NT2/D1 (cell line): ENCODE measurements around the gene KCNK3.
"Not testable (repeated sequence)": the region's sequence is repeated elsewhere in the genome, so short reads cannot be mapped to it uniquely, and the experiment has no call there.

Source experiments
- DNase-seq: peaks from one replicate; pipeline ENCODE4 v3.0.0-alpha.2; 2011; ENCODE audit warnings: low read depth, low spot score
- H3K27me3 ChIP-seq: 2 replicates; pipeline ENCODE4 v1.6.0; 2011; ENCODE audit warnings: mild to moderate bottlenecking; ENCODE audit not compliant: insufficient read length, insufficient read depth
- H3K36me3 ChIP-seq: 2 replicates; pipeline ENCODE4 v1.6.1; 2011; ENCODE audit warnings: mild to moderate bottlenecking, low read length, mixed read lengths; ENCODE audit not compliant: insufficient read depth, insufficient read length
- H3K4me1 ChIP-seq: 2 replicates; pipeline ENCODE4 v1.5.1; 2011; ENCODE audit not compliant: insufficient read depth, insufficient read length
- H3K4me3 ChIP-seq: 2 replicates; pipeline ENCODE4 v1.5.1; 2011; ENCODE audit warnings: low read depth; ENCODE audit not compliant: insufficient read length
- H3K9ac ChIP-seq: 2 replicates; pipeline ENCODE4 v1.6.0; 2011; ENCODE audit warnings: low read depth; ENCODE audit not compliant: insufficient read length
- H3K9me3 ChIP-seq: 2 replicates; pipeline ENCODE4 v1.5.1; 2011; ENCODE audit warnings: mild to moderate bottlenecking, low read length; ENCODE audit not compliant: insufficient read depth
- SUZ12 ChIP-seq: IDR thresholded peaks from 2 replicates; pipeline ENCODE4 v1.6.1; 2011; ENCODE audit not compliant: insufficient read length, insufficient read depth; ENCODE audit errors: extremely low read depth
- YY1 ChIP-seq: IDR thresholded peaks from 2 replicates; pipeline ENCODE4 v1.6.1; 2011; ENCODE audit not compliant: insufficient read length, insufficient read depth
- ZNF274 ChIP-seq: IDR thresholded peaks from 2 replicates; pipeline ENCODE4 v1.6.1; 2011; ENCODE audit warnings: mild to moderate bottlenecking, low read depth, low read length

The KCNK3 gene

DNA sequence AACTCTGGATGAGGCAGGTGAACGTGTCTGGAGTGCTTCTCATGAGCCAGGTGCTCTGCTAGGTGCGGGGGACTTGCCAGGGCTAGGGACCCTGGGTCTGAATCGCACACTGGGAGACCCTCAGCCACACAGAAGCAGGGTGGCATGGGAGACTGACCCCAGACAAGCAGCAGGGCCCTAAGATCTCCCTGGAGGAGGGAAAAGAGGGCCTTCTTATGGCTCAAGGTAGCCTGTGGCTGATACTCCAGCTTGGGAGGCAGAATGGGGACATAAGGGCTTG lies 38.5 kb upstream of the KCNK3 start:
- no peak for TF ChIP-seq SUZ12
- no peak for TF ChIP-seq ZNF274
- no peak for TF ChIP-seq YY1
- Histone ChIP-seq H3K9me3 (peaks cover 14% of the 10 kb centered on the region), H3K4me3 (no peak overlapping the region), H3K27me3 (no peaks in the 10 kb centered on the region), H3K36me3 (no peaks in the 10 kb centered on the region), H3K9ac (peak overlapping the region; percentile 24), H3K4me1 (peaks cover 16% of the 10 kb centered on the region)
- DNase-seq = no peak

GRCh38 chr2:26655120-26655519 lies 37.4 kb upstream of the KCNK3 start:
- H3K36me3 ChIP-seq, H3K4me3 ChIP-seq, DNase-seq, H3K9ac ChIP-seq, H3K27me3 ChIP-seq: not testable (repeated sequence)
- H3K4me1 ChIP-seq = peaks cover 16% of the 10 kb centered on the region
- peaks cover 22% of the 10 kb centered on the region for H3K9me3 ChIP-seq

- Histone ChIP-seq H3K4me1 (peaks cover 16% of the 10 kb centered on the region), H3K9ac (no peak overlapping the region), H3K36me3 (no peaks in the 10 kb centered on the region), H3K27me3 (no peaks in the 10 kb centered on the region), H3K4me3 (no peak overlapping the region), H3K9me3 (peaks cover 22% of the 10 kb centered on the region)
- peak; percentile 85 for DNase-seq
- TF ChIP-seq SUZ12 (no peak), ZNF274 (no peak), YY1 (no peak)
Measured at GRCh38 chr2:26655611-26656195, 36.8 kb upstream of the KCNK3 start.

DNA sequence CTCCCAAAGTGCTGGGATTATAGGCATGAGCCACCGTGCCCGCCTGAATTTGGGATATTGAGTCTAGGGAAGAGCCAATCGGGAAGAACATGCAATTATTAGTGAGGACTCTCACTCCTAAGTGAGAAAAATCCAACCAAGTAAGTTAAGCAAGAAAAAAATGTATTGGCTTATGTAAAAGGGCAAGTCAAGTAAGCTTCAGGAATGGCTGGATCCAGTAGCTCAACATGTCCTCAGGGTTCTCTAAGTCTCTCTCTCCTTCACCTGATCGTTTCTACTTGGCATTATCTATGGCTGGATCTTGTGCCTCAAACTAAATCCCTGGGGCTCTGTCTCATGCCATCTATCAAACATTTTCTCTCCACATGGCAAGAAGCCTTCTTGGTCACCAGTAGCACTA lies 35.3 kb upstream of the KCNK3 start:
- H3K9me3 ChIP-seq = peaks cover 26% of the 10 kb centered on the region
- TF ChIP-seq SUZ12 (no peak), YY1 (no peak), ZNF274 (no peak)
- DNase-seq = no peak
- H3K36me3 ChIP-seq = no peaks in the 10 kb centered on the region
- no peak overlapping the region for H3K4me3 ChIP-seq
- no peaks in the 10 kb centered on the region for H3K27me3 ChIP-seq
- H3K9ac ChIP-seq = no peak overlapping the region
- peaks cover 16% of the 10 kb centered on the region for H3K4me1 ChIP-seq

GRCh38 chr2:26658691-26659346 lies 33.7 kb upstream of the KCNK3 start:
- no peaks in the 10 kb centered on the region for H3K27me3 ChIP-seq
- H3K9me3 ChIP-seq = peaks cover 26% of the 10 kb centered on the region
- H3K9ac ChIP-seq = no peak overlapping the region
- TF ChIP-seq ZNF274 (no peak), SUZ12 (no peak), YY1 (no peak)
- no peak overlapping the region for H3K4me3 ChIP-seq
- no peak for DNase-seq
- peaks cover 11% of the 10 kb centered on the region for H3K4me1 ChIP-seq
- H3K36me3 ChIP-seq = no peaks in the 10 kb centered on the region

- Histone ChIP-seq H3K9me3 (peaks cover 26% of the 10 kb centered on the region), H3K27me3 (no peaks in the 10 kb centered on the region), H3K9ac (no peak overlapping the region), H3K36me3 (no peaks in the 10 kb centered on the region), H3K4me3 (no peak overlapping the region), H3K4me1 (peaks cover 4% of the 10 kb centered on the region)
- no peak for TF ChIP-seq SUZ12
- TF ChIP-seq YY1 = no peak
- no peak for TF ChIP-seq ZNF274
- no peak for DNase-seq
Measured at GRCh38 chr2:26660363-26660962, 32.1 kb upstream of the KCNK3 start.

- peaks cover 16% of the 10 kb centered on the region for H3K9me3 ChIP-seq
- H3K9ac ChIP-seq, DNase-seq, H3K4me3 ChIP-seq, H3K4me1 ChIP-seq, H3K27me3 ChIP-seq, H3K36me3 ChIP-seq: not testable (repeated sequence)
Measured at GRCh38 chr2:26665296-26665695, 27.2 kb upstream of the KCNK3 start.

GRCh38 chr2:26666671-26667070 lies 25.9 kb upstream of the KCNK3 start:
- no peaks in the 10 kb centered on the region for H3K36me3 ChIP-seq
- TF ChIP-seq YY1 = no peak
- TF ChIP-seq ZNF274 = no peak
- no peak for TF ChIP-seq SUZ12
- no peaks in the 10 kb centered on the region for H3K27me3 ChIP-seq
- H3K4me3 ChIP-seq = no peak overlapping the region
- no peaks in the 10 kb centered on the region for H3K4me1 ChIP-seq
- DNase-seq = no peak
- H3K9me3 ChIP-seq = 0 out of 2 replicates have a peak, but pooled peaks cover 5% of the 10 kb centered on the region
- no peak overlapping the region for H3K9ac ChIP-seq
